ENCODE measurements around the gene INPP4B.

INPP4B gene

DNA sequence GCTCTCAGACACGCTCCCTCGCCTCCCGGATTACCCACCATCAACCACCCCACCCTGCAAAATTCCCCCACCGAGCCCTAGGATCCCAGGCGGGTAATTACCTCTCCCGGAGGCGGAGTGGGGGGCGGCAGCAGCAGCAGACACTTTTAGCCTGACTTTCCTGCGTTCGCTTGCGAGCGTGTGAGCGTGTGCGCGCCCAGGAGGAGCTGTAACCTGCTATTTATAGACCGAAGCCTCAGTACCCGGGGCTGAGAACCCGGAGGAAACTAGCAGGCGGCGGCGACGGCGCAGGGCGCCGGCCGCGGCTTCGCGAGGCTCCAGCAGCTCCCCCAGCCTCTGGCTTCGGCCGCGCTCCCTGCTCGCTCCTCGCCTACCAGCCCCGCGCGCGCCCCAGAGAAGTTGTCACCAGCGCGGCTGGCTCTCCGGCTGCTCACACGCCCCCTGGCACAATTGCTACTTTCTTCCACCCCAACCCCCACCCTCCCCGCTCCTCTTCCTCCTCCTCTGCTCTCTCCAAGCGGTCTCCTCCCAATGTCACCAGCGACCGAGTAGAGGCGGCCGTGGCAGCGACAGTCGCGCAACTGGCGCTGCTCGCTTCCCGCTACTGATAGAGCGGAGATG, at the start of gene INPP4B:
Gene INPP4B, minus strand, starts transcription at position 194 of the 621 bp plus-strand sequence.
- in situ Hi-C loops (cut with HindIII; ENCODE audit: low pct_unique_long_range_greater_than_20kb, low sequenced_read_pairs), result no loop called here
- no peak for TF ChIP-seq JUND (IDR thresholded peaks at IDR 0.05; ENCODE audit: low read depth)

GRCh38 chr4:142893012-142893411, 46.9 kb upstream of the INPP4B start:
- no peak for TF ChIP-seq JUND (IDR thresholded peaks at IDR 0.05; ENCODE audit: low read depth)
- no peak for DNase-seq (ENCODE audit: low read depth in 1 of 2, low spot score in 1 of 2)
- in situ Hi-C loops (cut with HindIII; ENCODE audit: low pct_unique_long_range_greater_than_20kb, low sequenced_read_pairs), result no loop called here

More for the DNA sequence above, at the start of gene INPP4B:
- peak; percentile 7 to 61 for DNase-seq (ENCODE audit: low read depth in 1 of 2, low spot score in 1 of 2)

DNA sequence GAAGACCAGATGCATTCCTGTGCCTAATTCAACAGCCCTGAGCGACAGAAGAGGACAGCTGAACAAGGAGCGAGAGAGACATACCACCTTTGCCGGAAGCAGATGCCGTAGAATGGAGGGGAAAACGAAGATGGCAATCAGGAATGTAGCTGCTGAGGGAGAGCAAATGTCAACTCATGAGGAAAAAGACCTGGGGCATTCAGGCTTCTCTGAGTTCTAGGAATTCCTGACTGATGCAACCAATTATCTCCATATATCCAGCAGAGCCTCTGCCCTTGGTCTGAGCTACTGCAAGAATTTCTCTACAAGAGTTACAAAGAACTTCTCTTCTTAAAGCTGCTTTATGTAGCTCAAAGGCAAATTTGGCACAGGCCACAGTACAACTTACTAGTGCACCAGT, 40.5 kb upstream of the INPP4B start:
- in situ Hi-C loops (cut with HindIII; ENCODE audit: low pct_unique_long_range_greater_than_20kb, low sequenced_read_pairs), result no loop called here
- TF ChIP-seq JUND (IDR thresholded peaks at IDR 0.05; ENCODE audit: low read depth), result no peak
- DNase-seq (ENCODE audit: low read depth in 1 of 2, low spot score in 1 of 2), result no peak

DNA sequence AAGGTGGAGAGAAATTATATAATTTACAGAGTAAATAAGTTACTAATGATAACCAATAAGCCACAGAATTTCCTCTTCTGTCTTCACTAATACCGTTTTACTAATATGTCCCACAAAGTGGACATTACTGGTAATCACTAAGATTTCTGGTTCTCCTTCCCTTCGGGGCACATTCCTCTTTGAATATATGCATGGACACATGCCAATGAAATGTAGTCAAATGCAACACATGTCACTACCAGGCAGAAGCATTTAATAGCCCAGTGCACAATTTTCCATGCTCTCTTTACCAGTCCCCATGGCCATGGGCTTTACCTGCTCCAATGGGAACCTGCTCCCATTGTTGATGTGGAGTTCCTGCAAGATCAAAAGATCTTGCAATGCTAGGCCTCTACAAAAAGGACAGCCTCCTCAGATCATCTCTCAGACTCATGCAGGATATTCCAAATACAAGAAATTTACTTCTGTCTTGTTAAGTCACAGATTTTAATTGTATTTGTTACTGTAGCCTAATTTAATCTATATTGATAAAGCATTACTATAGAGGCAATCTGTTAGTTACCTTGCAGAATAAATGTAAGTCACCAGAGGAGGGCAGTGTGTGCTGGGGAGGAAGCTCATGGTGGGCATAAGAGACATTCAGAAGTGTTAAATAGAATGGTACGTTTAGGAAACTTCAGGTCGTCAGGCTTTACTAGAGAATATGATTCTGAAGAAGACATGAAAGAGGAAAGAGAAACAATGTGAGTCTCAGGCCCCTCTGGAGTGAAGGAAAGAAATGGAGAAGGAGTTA, 37.1 kb upstream of the INPP4B start:
- DNase-seq (ENCODE audit: low read depth in 1 of 2, low spot score in 1 of 2), result peak in 1 of 2 experiments; percentile 20
- in situ Hi-C loops (cut with HindIII; ENCODE audit: low pct_unique_long_range_greater_than_20kb, low sequenced_read_pairs), result no loop called here
- no peak for TF ChIP-seq JUND (IDR thresholded peaks at IDR 0.05; ENCODE audit: low read depth)

GRCh38 chr4:142882159-142882558, 36.1 kb upstream of the INPP4B start:
- in situ Hi-C loops (cut with HindIII; ENCODE audit: low pct_unique_long_range_greater_than_20kb, low sequenced_read_pairs), result no loop called here
- DNase-seq (ENCODE audit: low read depth in 1 of 2, low spot score in 1 of 2), result no peak
- no peak for TF ChIP-seq JUND (IDR thresholded peaks at IDR 0.05; ENCODE audit: low read depth)

GRCh38 chr4:142881331-142881730, 35.2 kb upstream of the INPP4B start:
- TF ChIP-seq JUND (IDR thresholded peaks at IDR 0.05; ENCODE audit: low read depth), result no peak
- no peak for DNase-seq (ENCODE audit: low read depth in 1 of 2, low spot score in 1 of 2)
- in situ Hi-C loops (cut with HindIII; ENCODE audit: low pct_unique_long_range_greater_than_20kb, low sequenced_read_pairs), result no loop called here

DNA sequence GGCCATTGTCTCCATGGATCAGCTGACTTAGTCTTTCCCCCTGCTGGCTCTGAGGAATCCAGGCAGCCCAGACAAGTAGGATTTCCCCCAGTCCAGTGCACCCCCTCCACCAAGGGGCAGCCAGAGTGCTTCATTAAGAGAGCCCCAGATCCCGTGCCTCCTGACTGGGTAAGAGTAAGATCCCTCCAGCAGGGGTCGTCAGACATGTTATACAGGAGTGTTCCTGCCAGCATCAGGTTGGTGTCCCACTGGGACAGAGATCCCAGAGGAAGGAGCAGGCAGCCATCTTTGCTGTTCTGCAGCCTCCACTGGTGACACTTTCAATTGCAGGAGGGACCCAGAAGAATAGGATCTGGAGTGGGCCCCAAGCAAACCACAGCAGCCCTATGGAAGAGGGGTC, 29.0 kb upstream of the INPP4B start:
- DNase-seq (ENCODE audit: low read depth in 1 of 2, low spot score in 1 of 2), result no peak
- no peak for TF ChIP-seq JUND (IDR thresholded peaks at IDR 0.05; ENCODE audit: low read depth)
- in situ Hi-C loops (cut with HindIII; ENCODE audit: low pct_unique_long_range_greater_than_20kb, low sequenced_read_pairs), result no loop called here

DNA sequence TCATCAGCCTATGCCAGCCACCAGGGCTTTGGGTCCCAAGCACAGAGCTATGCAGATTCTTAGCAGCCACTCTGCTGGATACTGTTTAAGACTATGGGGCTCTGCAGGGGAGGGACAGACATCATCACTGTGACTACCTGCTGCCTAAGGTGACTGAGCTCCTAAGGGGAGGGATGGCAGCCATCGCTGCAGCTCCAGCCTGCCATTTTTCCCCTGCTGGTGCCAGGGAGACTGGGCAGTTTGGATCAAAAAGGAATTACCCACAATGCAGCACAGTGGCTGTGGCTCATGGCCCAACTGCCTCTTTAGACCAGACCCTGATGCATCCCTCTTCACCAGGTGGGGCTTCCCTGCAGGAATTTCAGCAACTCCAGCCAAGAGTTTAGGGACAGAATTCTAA, 28.6 kb upstream of the INPP4B start:
- no peak for TF ChIP-seq JUND (IDR thresholded peaks at IDR 0.05; ENCODE audit: low read depth)
- DNase-seq (ENCODE audit: low read depth in 1 of 2, low spot score in 1 of 2), result no peak
- in situ Hi-C loops (cut with HindIII; ENCODE audit: low pct_unique_long_range_greater_than_20kb, low sequenced_read_pairs), result no loop called here

- DNase-seq (ENCODE audit: low read depth in 1 of 2, low spot score in 1 of 2), result no peak
- in situ Hi-C loops (cut with HindIII; ENCODE audit: low pct_unique_long_range_greater_than_20kb, low sequenced_read_pairs), result no loop called here
Observed at GRCh38 chr4:142866685-142867084, 20.6 kb upstream of the INPP4B start.

DNA sequence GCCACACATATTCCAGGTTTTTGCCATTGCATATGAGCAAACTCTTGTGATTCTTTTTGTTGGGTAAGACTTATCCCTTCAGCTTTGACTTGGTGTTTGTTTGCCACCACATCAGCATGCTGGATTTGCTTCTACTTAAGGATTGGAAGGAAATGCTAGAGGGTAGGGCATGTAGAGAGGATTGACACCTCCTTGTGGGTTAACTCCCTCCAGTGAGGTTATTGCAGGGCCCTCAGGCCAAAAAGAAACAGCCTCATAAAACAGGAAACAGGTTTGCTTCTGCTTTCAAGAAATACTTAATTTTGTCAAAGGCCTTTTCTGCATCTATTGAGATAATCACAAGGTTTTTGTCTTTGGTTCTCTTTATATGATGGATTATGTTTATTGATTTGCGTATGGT, 15.2 kb upstream of the INPP4B start:
- TF ChIP-seq JUND (IDR thresholded peaks at IDR 0.05; ENCODE audit: low read depth), result no peak
- in situ Hi-C loops (cut with HindIII; ENCODE audit: low pct_unique_long_range_greater_than_20kb, low sequenced_read_pairs), result no loop called here
- no peak for DNase-seq (ENCODE audit: low read depth in 1 of 2, low spot score in 1 of 2)

More at GRCh38 chr4:142866685-142867084, 20.6 kb upstream of the INPP4B start:
- no peak for TF ChIP-seq JUND (IDR thresholded peaks at IDR 0.05; ENCODE audit: low read depth)

- no peak for DNase-seq (ENCODE audit: low read depth in 1 of 2, low spot score in 1 of 2)
- TF ChIP-seq JUND (IDR thresholded peaks at IDR 0.05; ENCODE audit: low read depth), result no peak
- in situ Hi-C loops (cut with HindIII; ENCODE audit: low pct_unique_long_range_greater_than_20kb, low sequenced_read_pairs), result no loop called here
Observed at GRCh38 chr4:142858965-142859364, 12.9 kb upstream of the INPP4B start.

GRCh38 chr4:142858446-142858845, 12.3 kb upstream of the INPP4B start:
- in situ Hi-C loops (cut with HindIII; ENCODE audit: low pct_unique_long_range_greater_than_20kb, low sequenced_read_pairs), result no loop called here
- TF ChIP-seq JUND (IDR thresholded peaks at IDR 0.05; ENCODE audit: low read depth), result no peak
- no peak for DNase-seq (ENCODE audit: low read depth in 1 of 2, low spot score in 1 of 2)

DNA sequence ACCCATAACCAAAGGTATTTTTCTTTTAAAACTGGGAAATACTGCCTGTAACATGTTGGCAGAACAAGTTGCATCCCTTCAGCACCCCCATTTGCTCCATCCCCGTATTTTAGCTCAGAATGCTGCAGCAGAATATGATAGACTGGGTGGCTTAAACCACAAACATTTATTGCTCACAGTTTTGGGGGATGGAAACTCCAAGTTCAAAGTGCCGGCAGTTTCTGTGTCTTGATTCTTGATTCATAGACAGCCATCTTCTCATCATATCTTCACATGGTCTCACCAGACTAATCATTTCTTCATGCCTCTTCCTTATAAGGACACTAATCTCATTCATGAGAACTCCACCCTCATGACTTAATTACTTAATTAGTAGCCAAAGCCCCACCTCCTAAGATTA, 10.5 kb upstream of the INPP4B start:
- in situ Hi-C loops (cut with HindIII; ENCODE audit: low pct_unique_long_range_greater_than_20kb, low sequenced_read_pairs), result no loop called here
- no peak for DNase-seq (ENCODE audit: low read depth in 1 of 2, low spot score in 1 of 2)
- TF ChIP-seq JUND (IDR thresholded peaks at IDR 0.05; ENCODE audit: low read depth), result no peak

All from T47D (cell line).